HEK293 (cell line): ENCODE results near the gene CELA2A.

Experiments used
- TCF7L2 ChIP-seq: IDR thresholded peaks from 2 replicates; pipeline ENCODE4 v1.6.1; 2011; ENCODE audit warnings: low read depth, mild to moderate bottlenecking, inconsistent platforms, low read length, moderate library complexity, borderline replicate concordance
- ZNF146 ChIP-seq: fragments of 450-650 bp; formaldehyde crosslinking; IDR thresholded peaks from 2 replicates; pipeline ENCODE4 v1.5.1; 2016; ENCODE audit warnings: missing biosample characterization, missing genetic modification characterization
- ZNF211 ChIP-seq: fragments of 450-650 bp; formaldehyde crosslinking; IDR thresholded peaks from 2 replicates; pipeline ENCODE4 v1.5.1; 2016; ENCODE audit warnings: low read depth, missing biosample characterization, missing genetic modification characterization
- ZNF274 ChIP-seq, 2 experiments: fragments of 200-500 bp in 1 of 2; fragments of 450-650 bp in 1 of 2; sonication (Bioruptor generic) in 1 of 2; formaldehyde crosslinking in 1 of 2; IDR thresholded peaks; 2 replicates each; pipeline versions ENCODE4 v1.5.1 to v1.6.1; 2014 to 2016; ENCODE audit warnings: borderline replicate concordance in 1 of 2, inconsistent platforms in 1 of 2, low read length in 1 of 2, missing biosample characterization in 1 of 2, missing genetic modification characterization in 1 of 2
- ZNF544 ChIP-seq: fragments of 450-650 bp; formaldehyde crosslinking; IDR thresholded peaks from 2 replicates; pipeline ENCODE4 v1.5.0; 2017; ENCODE audit warnings: missing biosample characterization, missing genetic modification characterization
- TF ChIP-seq, protein P1 (sequence below): fragments of 450-650 bp; formaldehyde crosslinking; IDR thresholded peaks from 2 replicates; pipeline ENCODE4 v1.5.1; 2016; ENCODE audit warnings: missing biosample characterization, missing genetic modification characterization

DNA sequence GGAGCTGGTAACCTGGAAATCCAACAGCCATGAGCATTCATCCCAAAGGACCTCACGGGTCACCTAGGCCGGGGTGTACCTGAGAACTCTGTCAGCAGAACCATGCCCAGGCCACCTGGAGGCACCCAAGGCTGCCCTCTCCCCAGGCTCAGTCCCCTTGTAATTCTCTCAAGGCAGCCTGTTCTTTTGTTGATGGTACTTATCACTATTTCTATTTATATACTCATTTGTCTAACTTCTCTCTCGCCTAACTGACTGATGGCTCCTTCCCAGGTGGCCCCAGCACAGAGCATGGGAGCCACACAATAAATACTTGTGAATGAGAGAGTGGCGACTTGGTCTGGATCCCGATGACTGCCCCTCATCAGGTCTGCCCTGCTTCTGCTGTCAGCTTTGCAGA, 50.7 kb downstream of the CELA2A start:
- TF ChIP-seq, protein P1, sequence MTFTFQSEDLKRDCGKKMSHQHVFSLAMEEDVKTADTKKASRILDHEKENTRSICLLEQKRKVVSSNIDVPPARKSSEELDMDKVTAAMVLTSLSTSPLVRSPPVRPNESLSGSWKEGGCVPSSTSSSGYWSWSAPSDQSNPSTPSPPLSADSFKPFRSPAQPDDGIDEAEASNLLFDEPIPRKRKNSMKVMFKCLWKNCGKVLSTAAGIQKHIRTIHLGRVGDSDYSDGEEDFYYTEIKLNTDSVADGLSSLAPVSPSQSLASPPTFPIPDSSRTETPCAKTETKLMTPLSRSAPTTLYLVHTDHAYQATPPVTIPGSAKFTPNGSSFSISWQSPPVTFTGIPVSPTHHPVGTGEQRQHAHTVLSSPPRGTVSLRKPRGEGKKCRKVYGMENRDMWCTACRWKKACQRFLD (tag by site-specific recombination): no peak
- TF ChIP-seq ZNF544 (tag by site-specific recombination) (no peak), ZNF274 (IDR thresholded peaks at IDR 0.05; ENCODE audit: low read length) (no peak), ZNF274 (tag by site-specific recombination; IDR thresholded peaks at IDR 0.05; ENCODE audit: borderline replicate concordance) (no peak), ZNF211 (no peak), TCF7L2 (no peak), ZNF146 (tag by site-specific recombination) (no peak)
